OCI-LY7 (cell line): Measurements from ENCODE around the gene CDC5L. TPM values are rescaled to one million over a fixed set of nuclear protein-coding genes. Genes with fewer than 3 reads are reported as not detected.

Experiments
- BruUV-seq: library from RNA; stranded (reverse); fragments of 400-500 nt; replicated peaks from 2 replicates; lab custom pipeline; 2021; lab: Mats Ljungman, UMichigan
- CTCF ChIA-PET: fragments of 300-600 bp; sonication (Branson Sonifier 250); formaldehyde crosslinking; loops from one replicate; lab custom pipeline; 2022; ENCODE audit warnings: antibody characterized with exemption; ENCODE audit not compliant: unreplicated experiment; lab: Charles Lee
- POLR2A ChIA-PET: fragments of 300-600 bp; sonication (Branson Sonifier 250); formaldehyde crosslinking; loops from one replicate; lab custom pipeline; 2022; ENCODE audit warnings: antibody characterized with exemption; lab: Charles Lee
- DNase-seq: peaks from one replicate; pipeline ENCODE4 v3.0.0-alpha.2; 2015; ENCODE audit warnings: low spot score
- H2AFZ ChIP-seq: fragments of 200-600 bp; sonication (generic), shearing (Covaris generic); 2 replicates; pipeline ENCODE4 v1.6.1; 2014; ENCODE audit warnings: mild to moderate bottlenecking, antibody characterized with exemption, low read length, moderate library complexity
- H3K27ac ChIP-seq: fragments of 200-600 bp; sonication (generic); 2 replicates; pipeline ENCODE4 v1.5.1; 2014; ENCODE audit warnings: mixed run types, low read depth, mild to moderate bottlenecking, moderate library complexity, low read length, inconsistent platforms; ENCODE audit not compliant: poor library complexity, severe bottlenecking
- H3K36me3 ChIP-seq: fragments of 200-600 bp; sonication (generic); 2 replicates; pipeline ENCODE4 v1.6.1; 2014; ENCODE audit warnings: mild to moderate bottlenecking, antibody characterized with exemption, low read length, moderate library complexity, mixed read lengths; ENCODE audit not compliant: insufficient read depth
- H3K4me1 ChIP-seq: fragments of 200-600 bp; sonication (generic); 2 replicates; pipeline ENCODE4 v1.5.1; 2014; ENCODE audit warnings: mild to moderate bottlenecking, low read length; ENCODE audit not compliant: insufficient read depth, poor library complexity, severe bottlenecking
- H3K4me2 ChIP-seq: fragments of 200-600 bp; sonication (generic); 2 replicates; pipeline ENCODE4 v1.6.1; 2014; ENCODE audit warnings: mild to moderate bottlenecking, low read length
- H3K4me3 ChIP-seq: fragments of 200-600 bp; sonication (generic); 2 replicates; pipeline ENCODE4 v1.5.1; 2014; ENCODE audit warnings: mild to moderate bottlenecking, low read depth, low read length; ENCODE audit not compliant: poor library complexity, severe bottlenecking
- H3K79me2 ChIP-seq: fragments of 200-600 bp; sonication (generic); 2 replicates; pipeline ENCODE4 v1.6.1; 2016; ENCODE audit warnings: low read depth, mild to moderate bottlenecking, low read length, moderate library complexity, mixed read lengths; ENCODE audit not compliant: insufficient read depth
- H3K9me2 ChIP-seq: fragments of 200-600 bp; sonication (generic); 2 replicates; pipeline ENCODE4 v1.6.1; 2016; ENCODE audit warnings: mild to moderate bottlenecking, low read length, mixed read lengths; ENCODE audit not compliant: insufficient read depth
- H3K9me3 ChIP-seq: fragments of 200-600 bp; sonication (generic); 2 replicates; pipeline ENCODE4 v1.6.1; 2014; ENCODE audit warnings: mild to moderate bottlenecking, mixed run types, low read length, mixed read lengths
- H4K20me1 ChIP-seq: fragments of 200-600 bp; sonication (generic); 2 replicates; pipeline ENCODE4 v1.6.1; 2014; ENCODE audit warnings: mild to moderate bottlenecking, antibody characterized with exemption, low read length, moderate library complexity, mixed read lengths; ENCODE audit not compliant: insufficient read depth
- EZH2phosphoT487 ChIP-seq: fragments of 200-600 bp; sonication (generic); IDR thresholded peaks from 2 replicates; pipeline ENCODE4 v1.6.1; 2018; ENCODE audit warnings: low read depth, borderline replicate concordance, mild to moderate bottlenecking, mixed run types, antibody characterized with exemption, low read length, moderate library complexity, mixed read lengths
- intact Hi-C: fragments of 100-400 bp; cut with micrococcal nuclease; formaldehyde crosslinking; loops from one replicate; pipeline ENCODE4 v1.10.0; 2022; ENCODE audit not compliant: unreplicated experiment
- microRNA-seq: library from miRNA; unstranded; fragments of <30 nt; microRNA quantifications from one replicate; pipeline ENCODE4 v1.2.0, GENCODE V29; 2022; ENCODE audit warnings: borderline replicate concordance
- small RNA-seq: library from RNA; depleted of rRNA; stranded (forward); fragments of <200 nt; gene quantifications from one replicate; pipeline ENCODE3, GENCODE V24; 2014
- total RNA-seq, 2 experiments: library from RNA; depleted of rRNA in 1 of 2; stranded (reverse); fragments of >200 nt in 1 of 2; shearing (Covaris generic) in 1 of 2; gene quantifications; 2 replicates each; pipeline ENCODE4 v1.2.3, GENCODE V29; 2014 to 2022
- TF ChIP-seq, protein P1 (sequence below): fragments of 200-600 bp; sonication (generic); conservative IDR thresholded peaks from 2 replicates; pipeline ENCODE4 v1.5.1; 2014; ENCODE audit warnings: mild to moderate bottlenecking, antibody characterized with exemption, low read length, moderate library complexity, mixed read lengths

Gene CDC5L
- total RNA-seq, 2 experiments from 2014 or later: 21.5 to 24.0 TPM

DNA sequence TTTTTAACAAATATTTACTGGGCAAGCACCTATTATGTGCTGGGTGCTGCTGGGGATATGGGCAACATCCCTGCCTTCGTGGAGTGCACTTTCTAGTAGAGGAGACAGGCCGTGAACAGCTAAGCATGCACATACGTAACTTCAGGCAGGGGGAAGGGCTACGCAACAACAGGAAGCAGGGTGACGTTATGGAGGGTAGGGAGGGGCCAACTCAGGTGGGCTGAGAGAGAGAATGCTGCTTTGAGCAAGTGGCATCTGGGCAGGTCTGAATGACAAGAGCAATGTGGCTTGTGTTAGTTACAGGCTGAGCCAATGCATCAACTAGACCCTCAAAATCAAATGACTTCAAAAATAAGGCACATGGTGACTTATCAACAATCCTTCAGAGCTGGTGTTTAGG lies 112.1 kb downstream of the CDC5L start:
- BruUV-seq: no TSS peak
- H3K9me2 ChIP-seq: no peaks in the 10 kb centered on the region
- intact Hi-C loops: no loop called here

More for the DNA sequence above, 112.1 kb downstream of the CDC5L start:
- no peak for DNase-seq
- no peaks in the 10 kb centered on the region for H3K4me1 ChIP-seq
- H2AFZ ChIP-seq: no peak overlapping the region
- no peaks in the 10 kb centered on the region for H3K9me3 ChIP-seq
- no peak overlapping the region for H3K4me2 ChIP-seq
- TF ChIP-seq, protein P1, sequence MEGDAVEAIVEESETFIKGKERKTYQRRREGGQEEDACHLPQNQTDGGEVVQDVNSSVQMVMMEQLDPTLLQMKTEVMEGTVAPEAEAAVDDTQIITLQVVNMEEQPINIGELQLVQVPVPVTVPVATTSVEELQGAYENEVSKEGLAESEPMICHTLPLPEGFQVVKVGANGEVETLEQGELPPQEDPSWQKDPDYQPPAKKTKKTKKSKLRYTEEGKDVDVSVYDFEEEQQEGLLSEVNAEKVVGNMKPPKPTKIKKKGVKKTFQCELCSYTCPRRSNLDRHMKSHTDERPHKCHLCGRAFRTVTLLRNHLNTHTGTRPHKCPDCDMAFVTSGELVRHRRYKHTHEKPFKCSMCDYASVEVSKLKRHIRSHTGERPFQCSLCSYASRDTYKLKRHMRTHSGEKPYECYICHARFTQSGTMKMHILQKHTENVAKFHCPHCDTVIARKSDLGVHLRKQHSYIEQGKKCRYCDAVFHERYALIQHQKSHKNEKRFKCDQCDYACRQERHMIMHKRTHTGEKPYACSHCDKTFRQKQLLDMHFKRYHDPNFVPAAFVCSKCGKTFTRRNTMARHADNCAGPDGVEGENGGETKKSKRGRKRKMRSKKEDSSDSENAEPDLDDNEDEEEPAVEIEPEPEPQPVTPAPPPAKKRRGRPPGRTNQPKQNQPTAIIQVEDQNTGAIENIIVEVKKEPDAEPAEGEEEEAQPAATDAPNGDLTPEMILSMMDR: no peak
- no peak for TF ChIP-seq EZH2phosphoT487
- ChIA-PET POLR2A (no interaction called here), CTCF (no interaction called here)
- no peak overlapping the region for H3K4me3 ChIP-seq
- no peaks in the 10 kb centered on the region for H3K79me2 ChIP-seq
- H4K20me1 ChIP-seq: no peaks in the 10 kb centered on the region
- no peak overlapping the region for H3K27ac ChIP-seq
- no peaks in the 10 kb centered on the region for H3K36me3 ChIP-seq

Small RNA genes lying within 50 kb of the gene (microRNA-seq; reads per million reads assigned to microRNA genes)
- not detected for gene MIR4642

Small RNA genes lying within 50 kb of the gene (small RNA-seq; reads per million reads assigned to genes)
- gene MIR4642: not detected

Other genes with a start within 250 kb of the CDC5L start
- not detected in 2 replicates for gene CAPN11, start 228.9 kb upstream of the CDC5L start, total RNA-seq (2014; rRNA removed; shearing (Covaris generic))
- gene CAPN11, start 228.9 kb upstream of the CDC5L start, total RNA-seq (2022): not detected in 2 replicates
- gene MYMX, start 170.8 kb upstream of the CDC5L start, total RNA-seq (2014; rRNA removed; shearing (Covaris generic)): not detected in 2 replicates
- not detected in 2 replicates for gene MYMX, start 170.8 kb upstream of the CDC5L start, total RNA-seq (2022)
- gene SLC29A1, start 164.1 kb upstream of the CDC5L start, total RNA-seq (2014; rRNA removed; shearing (Covaris generic)): 51.5 and 52.6 TPM in 2 replicates
- 54.1 and 64.6 TPM in 2 replicates for gene SLC29A1, start 164.1 kb upstream of the CDC5L start, total RNA-seq (2022)
- 911 and 1,004 TPM in 2 replicates for gene HSP90AB1, start 140.6 kb upstream of the CDC5L start, total RNA-seq (2014; rRNA removed; shearing (Covaris generic))
- 1,055 and 1,282 TPM in 2 replicates for gene HSP90AB1, start 140.6 kb upstream of the CDC5L start, total RNA-seq (2022)
- gene SLC35B2, start 130.2 kb upstream of the CDC5L start, total RNA-seq (2014; rRNA removed; shearing (Covaris generic)): 10.1 and 13.9 TPM in 2 replicates
- 15.3 and 16.5 TPM in 2 replicates for gene SLC35B2, start 130.2 kb upstream of the CDC5L start, total RNA-seq (2022)
- gene NFKBIE, start 122.2 kb upstream of the CDC5L start, total RNA-seq (2014; rRNA removed; shearing (Covaris generic)): 27.5 and 43.1 TPM in 2 replicates
- gene NFKBIE, start 122.2 kb upstream of the CDC5L start, total RNA-seq (2022): 22.4 and 24.8 TPM in 2 replicates
- gene TMEM151B, start 117.3 kb upstream of the CDC5L start, total RNA-seq (2014; rRNA removed; shearing (Covaris generic)): not detected in 2 replicates
- 0.07 and 0.15 TPM in 2 replicates for gene TMEM151B, start 117.3 kb upstream of the CDC5L start, total RNA-seq (2022)
- gene AARS2, start 74.4 kb upstream of the CDC5L start, total RNA-seq (2014; rRNA removed; shearing (Covaris generic)): 22.0 and 22.7 TPM in 2 replicates
- 20.7 and 22.4 TPM in 2 replicates for gene AARS2, start 74.4 kb upstream of the CDC5L start, total RNA-seq (2022)
- gene SPATS1, start 45.1 kb upstream of the CDC5L start, total RNA-seq (2014; rRNA removed; shearing (Covaris generic)): not detected in 2 replicates
- not detected in 2 replicates for gene SPATS1, start 45.1 kb upstream of the CDC5L start, total RNA-seq (2022)